SK-N-SH (cell line): ENCODE results near the gene B3GALT4. TPM values are rescaled to one million over a fixed set of nuclear protein-coding genes. Genes with fewer than 3 reads are reported as not detected.

Source experiments
- CTCF ChIA-PET: fragments of 300-600, 350-600 bp; formaldehyde crosslinking; extraction: SDS; loops from one replicate; lab custom pipeline; 2021; lab: Yijun Ruan, JAX
- POLR2A ChIA-PET: fragments of 350-600 bp; sonication (Branson Sonifier 250); formaldehyde crosslinking; extraction: SDS; loops from one replicate; lab custom pipeline; 2020; ENCODE audit warnings: antibody characterized with exemption, inconsistent platforms; lab: Yijun Ruan, JAX
- DNase-seq: peaks from one replicate; pipeline ENCODE4 v3.0.0; 2012
- H2AFZ ChIP-seq: fragments of 200-600 bp; sonication (generic); 2 replicates; pipeline ENCODE4 v1.8.1; 2016; ENCODE audit warnings: antibody characterized with exemption, mild to moderate bottlenecking, low read depth
- H3F3A ChIP-seq: fragments of 200-600 bp; sonication (generic); replicated peaks from 2 replicates; pipeline ENCODE3; 2016; ENCODE audit warnings: antibody characterized with exemption, mild to moderate bottlenecking; ENCODE audit not compliant: insufficient read depth
- H3K27ac ChIP-seq, 2 experiments: fragments of 200-500 bp in 1 of 2; fragments of 200-600 bp in 1 of 2; sonication (Bioruptor generic) in 1 of 2; sonication (generic), shearing (Covaris generic) in 1 of 2; 2 replicates each; pipeline versions ENCODE4 v1.5.1 to v1.6.1; 2014 to 2016; ENCODE audit warnings: low read depth in 2 of 2, inconsistent platforms in 1 of 2, low read length in 1 of 2, mild to moderate bottlenecking in 1 of 2, mixed read lengths in 1 of 2
- H3K27me3 ChIP-seq: fragments of 200-600 bp; sonication (generic), shearing (Covaris generic); 2 replicates; pipeline ENCODE4 v1.6.1; 2016; ENCODE audit warnings: mixed run types; ENCODE audit not compliant: insufficient read depth
- H3K36me3 ChIP-seq, 2 experiments: fragments of 200-500 bp in 1 of 2; fragments of 200-600 bp in 1 of 2; sonication (Bioruptor generic) in 1 of 2; sonication (generic) in 1 of 2; replicated peaks in 1 of 2; 2 replicates each; pipeline versions ENCODE3 to v1.5.1; 2014 to 2016; ENCODE audit warnings: low read length in 1 of 2, mild to moderate bottlenecking in 1 of 2; ENCODE audit not compliant: insufficient read depth in 2 of 2, control insufficient read depth in 1 of 2
- H3K4me1 ChIP-seq, 2 experiments: fragments of 200-500 bp in 1 of 2; fragments of 200-600 bp in 1 of 2; sonication (Bioruptor generic) in 1 of 2; sonication (generic), shearing (Covaris generic) in 1 of 2; 2 replicates each; pipeline versions ENCODE4 v1.5.1 to v1.6.1; 2014 to 2016; ENCODE audit warnings: low read depth in 1 of 2, low read length in 1 of 2, mixed run types in 1 of 2; ENCODE audit not compliant: insufficient read depth in 2 of 2, control insufficient read depth in 1 of 2
- H3K4me2 ChIP-seq: fragments of 200-600 bp; sonication (generic), shearing (Covaris generic); 2 replicates; pipeline ENCODE4 v1.6.1; 2017; ENCODE audit warnings: mixed run types
- H3K4me3 ChIP-seq, 2 experiments: fragments of 200-500 bp in 1 of 2; fragments of 200-600 bp in 1 of 2; sonication (Bioruptor generic) in 1 of 2; sonication (generic), shearing (Covaris generic) in 1 of 2; 2 replicates each; pipeline versions ENCODE4 v1.5.1 to v1.8.1; 2014 to 2016; ENCODE audit warnings: low read depth in 2 of 2, inconsistent platforms in 1 of 2, low read length in 1 of 2, mild to moderate bottlenecking in 1 of 2, mixed read lengths in 1 of 2, moderate library complexity in 1 of 2
- H3K79me2 ChIP-seq: fragments of 200-600 bp; sonication (generic); 2 replicates; pipeline ENCODE4 v1.8.1; 2017; ENCODE audit warnings: mild to moderate bottlenecking; ENCODE audit not compliant: insufficient read depth
- H3K9ac ChIP-seq: fragments of 200-600 bp; sonication (generic); 2 replicates; pipeline ENCODE4 v1.6.1; 2017; ENCODE audit warnings: mixed run types
- H3K9me2 ChIP-seq: fragments of 200-600 bp; sonication (generic); 2 replicates; pipeline ENCODE4 v1.6.1; 2017; ENCODE audit warnings: mixed run types
- H3K9me3 ChIP-seq: fragments of 200-600 bp; sonication (generic); 2 replicates; pipeline ENCODE4 v1.6.1; 2017; ENCODE audit warnings: mixed run types, mild to moderate bottlenecking, moderate library complexity
- H4K20me1 ChIP-seq: fragments of 200-600 bp; sonication (generic); 2 replicates; pipeline ENCODE4 v1.6.1; 2017; ENCODE audit warnings: mild to moderate bottlenecking, mixed run types; ENCODE audit not compliant: insufficient read depth
- CHD2 ChIP-seq: fragments of 150-350 bp; IDR thresholded peaks from 2 replicates; pipeline ENCODE4 v1.6.1; 2018; ENCODE audit warnings: low read length; ENCODE audit not compliant: partially characterized antibody
- CTCF ChIP-seq: fragments of 200-600 bp; sonication (generic); IDR thresholded peaks from 2 replicates; pipeline ENCODE4 v1.6.1; 2017; ENCODE audit warnings: antibody characterized with exemption, mild to moderate bottlenecking, moderate library complexity
- ELF1 ChIP-seq: IDR thresholded peaks from 2 replicates; pipeline ENCODE4 v1.4.0; 2012
- EP300 ChIP-seq, 2 experiments: IDR thresholded peaks; 2 replicates each; pipeline versions ENCODE4 v1.4.0 to v1.6.1; 2012; ENCODE audit warnings: borderline replicate concordance in 1 of 2, low read depth in 1 of 2, low read length in 1 of 2
- FOSL2 ChIP-seq: IDR thresholded peaks from 2 replicates; pipeline ENCODE4 v1.4.0; 2012; ENCODE audit warnings: low read depth, mild to moderate bottlenecking, moderate library complexity, borderline replicate concordance
- FOXJ3 ChIP-seq: sonication (generic); formaldehyde crosslinking; IDR thresholded peaks from 2 replicates; pipeline ENCODE4 v1.5.1; 2020; ENCODE audit warnings: mild to moderate bottlenecking, missing genetic modification reagents
- FOXM1 ChIP-seq: IDR thresholded peaks from 2 replicates; pipeline ENCODE4 v1.4.0; 2012; ENCODE audit warnings: low read depth, mild to moderate bottlenecking
- IRF3 ChIP-seq: fragments of 150-350 bp; IDR thresholded peaks from 2 replicates; pipeline ENCODE4 v1.6.1; 2016; ENCODE audit warnings: mild to moderate bottlenecking, low read depth, low read length
- MEF2A ChIP-seq: IDR thresholded peaks from 2 replicates; pipeline ENCODE4 v1.4.0; 2012; ENCODE audit warnings: low read depth, borderline replicate concordance
- NFIC ChIP-seq: IDR thresholded peaks from 2 replicates; pipeline ENCODE4 v1.4.0; 2012; ENCODE audit warnings: borderline replicate concordance
- NRF1 ChIP-seq: IDR thresholded peaks from 2 replicates; pipeline ENCODE4 v1.6.1; 2012; ENCODE audit warnings: low read depth, mild to moderate bottlenecking, low read length
- PBX3 ChIP-seq: IDR thresholded peaks from 2 replicates; pipeline ENCODE4; 2012
- RCOR1 ChIP-seq: fragments of 150-350 bp; IDR thresholded peaks from 2 replicates; pipeline ENCODE4 v1.6.1; 2017; ENCODE audit warnings: antibody characterized with exemption, low read length
- RFX5 ChIP-seq: IDR thresholded peaks from 2 replicates; pipeline ENCODE4 v1.6.1; 2012; ENCODE audit warnings: mild to moderate bottlenecking, improper control_type of control experiment, low read length
- RXRA ChIP-seq: IDR thresholded peaks from 2 replicates; pipeline ENCODE4 v1.4.0; 2012; ENCODE audit warnings: low read depth, mild to moderate bottlenecking, borderline replicate concordance
- SIN3A ChIP-seq: IDR thresholded peaks from 2 replicates; pipeline ENCODE4 v1.6.1; 2012; ENCODE audit warnings: low read depth, mild to moderate bottlenecking, low read length, moderate library complexity, borderline replicate concordance
- TAF1 ChIP-seq: IDR thresholded peaks from 2 replicates; pipeline ENCODE4 v1.6.1; 2012; ENCODE audit warnings: low read depth, mild to moderate bottlenecking, low read length, moderate library complexity, borderline replicate concordance
- TCF12 ChIP-seq: IDR thresholded peaks from 2 replicates; pipeline ENCODE4 v1.4.0; 2012
- TEAD4 ChIP-seq: IDR thresholded peaks from 2 replicates; pipeline ENCODE4 v1.4.0; 2012; ENCODE audit warnings: mild to moderate bottlenecking, borderline replicate concordance; ENCODE audit not compliant: insufficient read depth
- USF1 ChIP-seq: IDR thresholded peaks from 2 replicates; pipeline ENCODE4 v1.4.0; 2012; ENCODE audit warnings: low read depth, borderline replicate concordance
- USF2 ChIP-seq: fragments of 150-350 bp; IDR thresholded peaks from 2 replicates; pipeline ENCODE4 v1.6.1; 2017; ENCODE audit warnings: antibody characterized with exemption, low read length, low read depth, borderline replicate concordance
- YY1 ChIP-seq: IDR thresholded peaks from 2 replicates; pipeline ENCODE4 v1.4.0; 2012; ENCODE audit warnings: low read depth, mild to moderate bottlenecking
- WGBS: methylation state at CpG from one replicate; pipeline ENCODE4 v1.1.6; 2017; ENCODE audit warnings: low lambda C conversion rate; 5-methylcytosine and 5-hydroxymethylcytosine counted together
- polyA plus RNA-seq, 3 experiments: library from polyadenylated mRNA; depleted of rRNA; stranded (reverse); fragments of >200 nt; gene quantifications; 2 replicates each; pipeline ENCODE4 v1.2.3, GENCODE V29; 2012

B3GALT4 gene
- polyA plus RNA-seq, 1 of the 3 experiments (the other 2 are of a cell fraction) = 0.56 TPM

GRCh38 chr6:33288921-33289783, 12.2 kb downstream of the B3GALT4 start, which contains the start of the genes PFDN6 and WDR46 (continued):
- peak; percentile 92 for TF ChIP-seq CHD2
- no peak for TF ChIP-seq PBX3
- no peak for TF ChIP-seq IRF3
- TF ChIP-seq TAF1 = peak; percentile 57; the same call in 1 of the 2 replicates
- no peak for TF ChIP-seq CTCF
- TF ChIP-seq MEF2A = no peak
- peak; percentile 98 for TF ChIP-seq YY1
- no peak for TF ChIP-seq FOXM1

GRCh38 chr6:33289784-33290315, 12.9 kb downstream of the B3GALT4 start:
- no peak overlapping the region for H2AFZ ChIP-seq
- peak overlapping the region; percentile 96 for H3K4me2 ChIP-seq
- WGBS = under 1% methylated on average over 10 of the region's 14 CpGs
- peak overlapping the region; percentile 80 for H3K9ac ChIP-seq
- DNase-seq = peak; percentile 45
- no peaks in the 10 kb centered on the region for H3K9me2 ChIP-seq
- POLR2A ChIA-PET = interaction anchor here (1.7 to 3.6 kb wide), 6 partner anchors 8 to 318 kb away, joined by 4 to 58 read pairs (median 14); partner anchors contain the start of genes B3GALT4, RGL2, RPS18 and VPS52
- peak overlapping the region; percentile 78 to 96 for H3K4me3 ChIP-seq
- H3K36me3 ChIP-seq = peaks cover 34 to 62% of the 10 kb centered on the region in 2 experiments
- no peaks in the 10 kb centered on the region for H3K27me3 ChIP-seq
- peaks cover 53% of the 10 kb centered on the region for H3K79me2 ChIP-seq
- H4K20me1 ChIP-seq = no peaks in the 10 kb centered on the region
- H3F3A ChIP-seq = peaks cover 6% of the 10 kb centered on the region
- CTCF ChIA-PET = interaction anchor here (1.7 to 4.4 kb wide), 3 partner anchors 10 to 136 kb away, joined by 9 to 49 read pairs (median 11); partner anchors contain the start of genes B3GALT4 and RGL2
- H3K27ac ChIP-seq = peak overlapping the region; percentile 40 to 91; a peak in 3 of 4 replicates
- H3K4me1 ChIP-seq = peaks cover 5 to 28% of the 10 kb centered on the region in 2 experiments; a peak in 3 of 4 replicates
- no peaks in the 10 kb centered on the region for H3K9me3 ChIP-seq
- TF ChIP-seq IRF3 (no peak), NRF1 (no peak), RFX5 (no peak), RCOR1 (no peak), TCF12 (no peak), SIN3A (no peak), FOXJ3 (CRISPR knock-in tag) (no peak), RXRA (no peak), NFIC (no peak), USF2 (no peak), TEAD4 (no peak), TAF1 (no peak), EP300 (IDR thresholded peaks at IDR 0.05; ENCODE audit: borderline replicate concordance in 1 of 2, low read depth in 1 of 2, low read length in 1 of 2) (no peak), FOSL2 (no peak), USF1 (no peak), YY1 (no peak), ELF1 (no peak)
